ENCODE measurements around the gene GAN.

DNA sequence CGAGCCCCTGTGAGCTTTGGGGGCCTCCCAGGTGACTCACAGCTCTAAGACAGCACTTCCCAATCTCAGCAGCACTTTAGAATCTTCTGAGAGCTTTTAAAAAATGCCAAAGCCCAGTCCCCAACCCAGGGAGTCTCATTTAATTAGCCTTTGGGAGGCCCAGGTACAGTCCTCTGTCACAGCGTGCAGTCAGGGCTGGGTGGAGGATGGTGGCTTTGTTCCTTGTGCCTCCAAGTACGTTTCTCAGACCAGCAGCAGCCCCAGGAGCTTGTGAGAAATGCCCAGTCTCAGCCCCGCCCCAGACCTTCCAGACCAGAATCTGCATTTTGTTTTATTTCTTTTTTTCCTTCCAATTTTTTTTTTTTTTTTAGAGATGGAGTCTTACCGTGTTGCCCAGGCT is 102.4 kb downstream of the GAN start:
- TF ChIP-seq CEBPB (tag; IDR thresholded peaks at IDR 0.05) (no peak), FOXM1 (IDR thresholded peaks at IDR 0.05; ENCODE audit: low read depth) (no peak), FOXM1 (CRISPR knock-in tag; IDR thresholded peaks at IDR 0.05; ENCODE audit: low read depth) (no peak), POLR2AphosphoS2 (IDR thresholded peaks at IDR 0.05; ENCODE audit: low read length) (no peak), TCFL5 (CRISPR knock-in tag; conservative IDR thresholded peaks at IDR 0.05) (no peak), RBBP5 (IDR thresholded peaks at IDR 0.05; ENCODE audit: borderline replicate concordance, insufficient read depth, low read length, poor library complexity, severe bottlenecking) (no peak), SETDB1 (IDR thresholded peaks at IDR 0.05; ENCODE audit: low read length) (no peak), ZNF263 (CRISPR knock-in tag; IDR thresholded peaks at IDR 0.05; ENCODE audit: borderline replicate concordance) (no peak), MTF1 (CRISPR knock-in tag; IDR thresholded peaks at IDR 0.05; ENCODE audit: borderline replicate concordance) (no peak)
- TF ChIP-seq, protein P1, sequence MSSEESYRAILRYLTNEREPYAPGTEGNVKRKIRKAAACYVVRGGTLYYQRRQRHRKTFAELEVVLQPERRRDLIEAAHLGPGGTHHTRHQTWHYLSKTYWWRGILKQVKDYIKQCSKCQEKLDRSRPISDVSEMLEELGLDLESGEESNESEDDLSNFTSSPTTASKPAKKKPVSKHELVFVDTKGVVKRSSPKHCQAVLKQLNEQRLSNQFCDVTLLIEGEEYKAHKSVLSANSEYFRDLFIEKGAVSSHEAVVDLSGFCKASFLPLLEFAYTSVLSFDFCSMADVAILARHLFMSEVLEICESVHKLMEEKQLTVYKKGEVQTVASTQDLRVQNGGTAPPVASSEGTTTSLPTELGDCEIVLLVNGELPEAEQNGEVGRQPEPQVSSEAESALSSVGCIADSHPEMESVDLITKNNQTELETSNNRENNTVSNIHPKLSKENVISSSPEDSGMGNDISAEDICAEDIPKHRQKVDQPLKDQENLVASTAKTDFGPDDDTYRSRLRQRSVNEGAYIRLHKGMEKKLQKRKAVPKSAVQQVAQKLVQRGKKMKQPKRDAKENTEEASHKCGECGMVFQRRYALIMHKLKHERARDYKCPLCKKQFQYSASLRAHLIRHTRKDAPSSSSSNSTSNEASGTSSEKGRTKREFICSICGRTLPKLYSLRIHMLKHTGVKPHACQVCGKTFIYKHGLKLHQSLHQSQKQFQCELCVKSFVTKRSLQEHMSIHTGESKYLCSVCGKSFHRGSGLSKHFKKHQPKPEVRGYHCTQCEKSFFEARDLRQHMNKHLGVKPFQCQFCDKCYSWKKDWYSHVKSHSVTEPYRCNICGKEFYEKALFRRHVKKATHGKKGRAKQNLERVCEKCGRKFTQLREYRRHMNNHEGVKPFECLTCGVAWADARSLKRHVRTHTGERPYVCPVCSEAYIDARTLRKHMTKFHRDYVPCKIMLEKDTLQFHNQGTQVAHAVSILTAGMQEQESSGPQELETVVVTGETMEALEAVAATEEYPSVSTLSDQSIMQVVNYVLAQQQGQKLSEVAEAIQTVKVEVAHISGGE (CRISPR knock-in tag; IDR thresholded peaks at IDR 0.05): no peak
- TF ChIP-seq, protein P2, sequence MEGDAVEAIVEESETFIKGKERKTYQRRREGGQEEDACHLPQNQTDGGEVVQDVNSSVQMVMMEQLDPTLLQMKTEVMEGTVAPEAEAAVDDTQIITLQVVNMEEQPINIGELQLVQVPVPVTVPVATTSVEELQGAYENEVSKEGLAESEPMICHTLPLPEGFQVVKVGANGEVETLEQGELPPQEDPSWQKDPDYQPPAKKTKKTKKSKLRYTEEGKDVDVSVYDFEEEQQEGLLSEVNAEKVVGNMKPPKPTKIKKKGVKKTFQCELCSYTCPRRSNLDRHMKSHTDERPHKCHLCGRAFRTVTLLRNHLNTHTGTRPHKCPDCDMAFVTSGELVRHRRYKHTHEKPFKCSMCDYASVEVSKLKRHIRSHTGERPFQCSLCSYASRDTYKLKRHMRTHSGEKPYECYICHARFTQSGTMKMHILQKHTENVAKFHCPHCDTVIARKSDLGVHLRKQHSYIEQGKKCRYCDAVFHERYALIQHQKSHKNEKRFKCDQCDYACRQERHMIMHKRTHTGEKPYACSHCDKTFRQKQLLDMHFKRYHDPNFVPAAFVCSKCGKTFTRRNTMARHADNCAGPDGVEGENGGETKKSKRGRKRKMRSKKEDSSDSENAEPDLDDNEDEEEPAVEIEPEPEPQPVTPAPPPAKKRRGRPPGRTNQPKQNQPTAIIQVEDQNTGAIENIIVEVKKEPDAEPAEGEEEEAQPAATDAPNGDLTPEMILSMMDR (IDR thresholded peaks at IDR 0.05 in 2 of 3, conservative IDR thresholded peaks at IDR 0.05 in 1 of 3; ENCODE audit: insufficient read depth in 2 of 3, low read depth in 1 of 3, low read length in 3 of 3): no peak
